ENCODE data around the gene TTYH3. TPM values are rescaled to one million over a fixed set of nuclear protein-coding genes. Genes with fewer than 3 reads are reported as not detected.
A peak's percentile ranks its signal among the peaks of the same experiment; 100 is the strongest.

The TTYH3 gene
- total RNA-seq, 1 experiment from 2014 or later, result 122 TPM

GRCh38 chr7:2585446-2585845 lies 46.3 kb upstream of the TTYH3 start:
- H3K4me3 Mint-ChIP-seq, result no peak overlapping the region
- Histone ChIP-seq H3K79me2 (ENCODE audit: insufficient read depth, low read length) (no peaks in the 10 kb centered on the region), H2BK15ac (ENCODE audit: low read depth, low read length) (no peak overlapping the region), H4K20me1 (ENCODE audit: control insufficient read depth, insufficient read depth, insufficient read length) (no peaks in the 10 kb centered on the region), H3K9me3 (ENCODE audit: control insufficient read depth, low read depth, low read length) (no peaks in the 10 kb centered on the region), H2AK5ac (ENCODE audit: insufficient read length, low read length) (no peak overlapping the region), H2BK20ac (ENCODE audit: low read depth, low read length, poor library complexity, severe bottlenecking) (no peak overlapping the region), H3K56ac (ENCODE audit: insufficient read length, low read depth, low read length) (no peak overlapping the region), H3K18ac (ENCODE audit: insufficient read length, low read depth, low read length) (no peak overlapping the region), H3K9ac (ENCODE audit: extremely low read depth, insufficient read length, low read length) (no peak overlapping the region), H3T11ph (ENCODE audit: low read length) (no peak overlapping the region), H3K4ac (ENCODE audit: low read depth, low read length) (no peak overlapping the region), H2AFZ (ENCODE audit: low read length) (no peak overlapping the region), H3K27me3 (ENCODE audit: insufficient read depth, low read length) (no peaks in the 10 kb centered on the region), H2BK12ac (ENCODE audit: insufficient read length, low read depth, low read length) (no peak overlapping the region), H3K79me1 (ENCODE audit: insufficient read depth, low read depth, low read length, poor library complexity, severe bottlenecking) (no peaks in the 10 kb centered on the region), H2BK5ac (ENCODE audit: insufficient read length, low read length) (no peak overlapping the region), H3K23me2 (ENCODE audit: insufficient read length, low read depth, low read length, poor library complexity, severe bottlenecking) (no peaks in the 10 kb centered on the region), H4K91ac (ENCODE audit: insufficient read length, low read depth, low read length) (no peak overlapping the region), H3K4me1 (ENCODE audit: insufficient read depth, low read length) (no peaks in the 10 kb centered on the region), H3K4me2 (ENCODE audit: insufficient read depth, insufficient read length, low read length) (no peak overlapping the region), H4K5ac (ENCODE audit: insufficient read length, low read depth, low read length) (no peak overlapping the region), H4K8ac (replicated peaks; ENCODE audit: insufficient read length, low read depth, low read length) (no peak overlapping the region), H3K27ac (ENCODE audit: insufficient read length, low read depth, low read length) (no peak overlapping the region), H2BK120ac (ENCODE audit: low read depth, low read length, poor library complexity, severe bottlenecking) (no peak overlapping the region), H3K23ac (ENCODE audit: insufficient read length, low read depth, low read length) (no peak overlapping the region), H3K14ac (ENCODE audit: insufficient read depth, low read length) (no peak overlapping the region)
- H3K36me3 Mint-ChIP-seq (ENCODE audit: insufficient read depth in 1 of 3, low read depth in 3 of 3), result peaks cover 0 to 4% (median 0%) of the 10 kb centered on the region in 3 experiments; a peak in 2 of 7 replicates
- H3K27me3 Mint-ChIP-seq (ENCODE audit: low read depth), result no peaks in the 10 kb centered on the region
- peak overlapping the region in 2 of 3 experiments; percentile 18 to 91; a peak in 2 of 7 replicates for H3K27ac Mint-ChIP-seq
- no CpG with 5 or more reads among the region's 19 CpGs for WGBS (ENCODE audit: extremely low coverage, insufficient read length, low lambda C conversion rate)
- H3K4me1 Mint-ChIP-seq, result peaks cover 9 to 21% of the 10 kb centered on the region in 2 experiments
- H3K9me3 Mint-ChIP-seq, result no peaks in the 10 kb centered on the region
- DNase-seq, result no peak
- TF ChIP-seq CTCF (conservative IDR thresholded peaks at IDR 0.05), result no peak
